Esophagus muscularis mucosa (tissue), 4 donors: ENCODE results near the gene PHF23. TPM values are rescaled to one million over a fixed set of nuclear protein-coding genes. Genes with fewer than 3 reads are reported as not detected.

ENCODE experiments used
- DNase-seq: peaks from one replicate; pipeline ENCODE4 v3.0.0-alpha.2; 2017; ENCODE audit errors: extremely low spot score
- H3K27ac ChIP-seq, 4 donors: fragments of 200-600 bp; sonication (generic); replicated peaks in 1 of 4; 1 replicate in 3 of 4; 2 replicates in 1 of 4; pipeline ENCODE4 v1.5.1; 2016 to 2019; ENCODE audit warnings: mild to moderate bottlenecking in 1 of 4
- H3K27me3 ChIP-seq, 4 donors: fragments of 200-600 bp; sonication (generic); one replicate each; pipeline versions ENCODE4 v1.5.1 to v1.6.0; 2016 to 2019
- H3K36me3 ChIP-seq, 4 donors: fragments of 200-600 bp; sonication (generic); one replicate each; pipeline ENCODE4 v1.5.1; 2016 to 2019
- H3K4me1 ChIP-seq, 4 donors: fragments of 200-600 bp; sonication (generic); one replicate each; pipeline ENCODE4 v1.5.1; 2016 to 2019
- H3K4me3 ChIP-seq, 4 donors: fragments of 200-600 bp; sonication (generic); 1 replicate in 2 of 4; 2 replicates in 2 of 4; pipeline ENCODE4 v1.5.1; 2016 to 2019; ENCODE audit warnings: mild to moderate bottlenecking in 4 of 4, moderate library complexity in 1 of 4
- H3K9me3 ChIP-seq, 4 donors: fragments of 200-600 bp; sonication (generic); 1 replicate in 3 of 4; 2 replicates in 1 of 4; pipeline ENCODE4 v1.5.1; 2016 to 2019
- CTCF ChIP-seq, 3 experiments: fragments of 200-600 bp in 2 of 3; fragments of 450-650 bp in 1 of 3; sonication (generic) in 2 of 3; IDR thresholded peaks; one replicate each; pipeline ENCODE4 v1.5.1; 2017 to 2019; ENCODE audit warnings: antibody characterized with exemption in 3 of 3, mild to moderate bottlenecking in 2 of 3, moderate library complexity in 1 of 3
- EP300 ChIP-seq: sonication (generic); formaldehyde crosslinking; IDR thresholded peaks from one replicate; pipeline ENCODE4 v1.6.1; 2017; ENCODE audit warnings: antibody characterized with exemption
- POLR2A ChIP-seq: fragments of 450-650 bp; IDR thresholded peaks from one replicate; pipeline ENCODE4 v1.6.1; 2017; ENCODE audit warnings: antibody characterized with exemption, moderate library complexity, mild to moderate bottlenecking, low read depth
- POLR2AphosphoS5 ChIP-seq, 2 donors: sonication (generic); formaldehyde crosslinking; IDR thresholded peaks; one replicate each; pipeline ENCODE4 v1.6.1; 2017; ENCODE audit warnings: antibody characterized with exemption in 2 of 2
- WGBS: methylation state at CpG from one replicate; pipeline ENCODE4 v1.1.5; 2018; 5-methylcytosine and 5-hydroxymethylcytosine counted together
- intact Hi-C: fragments of 100-400 bp; cut with DNase I; formaldehyde crosslinking; loops from one replicate; pipeline ENCODE4 v1.15.1; 2023
- total RNA-seq, 4 donors: library from RNA; depleted of rRNA; stranded (reverse); fragments of >200 nt; gene quantifications; one replicate each; pipeline versions ENCODE4 v1.1.0 to v1.2.1, GENCODE V29; 2016

PHF23 gene
- total RNA-seq, 4 donors from 2014 or later: 21.6 to 38.1 (median 24.8) TPM

DNA sequence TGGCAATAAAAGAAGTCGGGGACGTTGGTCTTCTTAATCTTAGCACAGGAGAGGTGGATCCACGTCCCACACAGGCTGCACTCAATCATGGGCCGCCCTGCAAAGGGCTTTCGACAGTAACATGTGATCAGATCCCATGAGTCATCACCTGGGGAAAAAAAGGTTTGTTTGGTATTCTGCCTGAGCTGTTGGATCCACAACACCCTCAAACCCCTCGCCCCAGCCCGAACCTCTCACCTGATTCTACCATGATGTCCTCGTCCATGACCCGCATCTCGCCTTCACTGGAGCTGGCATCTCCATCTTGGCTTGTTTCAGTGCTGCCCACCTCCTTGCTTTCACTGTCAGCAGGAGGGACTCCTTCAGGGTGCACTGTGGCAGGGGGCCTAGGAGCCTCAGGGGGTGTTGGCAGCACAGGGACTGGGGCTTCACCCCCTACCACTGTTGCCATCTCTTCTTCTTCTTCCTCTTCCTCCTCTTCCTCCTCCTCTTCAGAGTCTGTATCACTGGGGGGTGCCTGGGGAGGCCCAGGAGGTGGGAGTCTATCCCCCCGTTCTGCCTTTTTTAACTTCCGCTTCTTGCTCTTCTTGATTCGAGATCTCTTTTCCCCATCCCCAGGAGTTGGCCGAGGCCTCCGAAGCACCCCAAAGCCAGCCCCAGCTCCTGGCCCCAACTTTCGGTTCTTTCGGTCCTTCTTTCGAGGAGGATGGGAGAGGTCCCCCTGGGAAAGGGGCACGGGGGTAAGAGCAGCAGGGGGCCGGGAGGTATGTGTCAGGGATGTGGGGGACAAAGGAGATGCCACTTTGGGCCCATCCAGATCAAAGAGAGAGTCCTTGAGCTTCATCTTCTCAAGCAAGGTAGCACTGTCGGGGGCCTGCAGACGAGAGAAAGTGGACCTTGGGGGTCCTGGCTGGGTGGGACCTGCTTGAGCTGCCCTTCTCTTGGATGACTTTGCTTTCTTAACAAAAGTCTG, 3.3 kb downstream of the PHF23 start:
- no peak for DNase-seq
- Histone ChIP-seq H3K27me3 (no peaks in the 10 kb centered on the region), H3K27ac (peak overlapping the region in 3 of 4 donors; percentile 86 to 97 (median 97)), H3K9me3 (no peaks in the 10 kb centered on the region), H3K4me1 (peaks cover 36 to 76% (median 74%) of the 10 kb centered on the region in 4 donors), H3K36me3 (peaks cover 13 to 32% (median 29%) of the 10 kb centered on the region in 4 donors), H3K4me3 (no peak overlapping the region)
- TF ChIP-seq CTCF (IDR thresholded peaks at IDR 0.05) (no peak), POLR2AphosphoS5 (IDR thresholded peaks at IDR 0.05) (no peak), EP300 (no peak)
- WGBS: 80% methylated on average over 21 of the region's 22 CpGs
- intact Hi-C loops: no loop called here

- Histone ChIP-seq H3K27me3 (no peaks in the 10 kb centered on the region), H3K36me3 (peaks cover 14 to 37% (median 33%) of the 10 kb centered on the region in 4 donors), H3K27ac (peak within 1 kb of the TSS; percentile 86 to 97 (median 94)), H3K9me3 (no peaks in the 10 kb centered on the region), H3K4me1 (peaks cover 24 to 76% (median 64%) of the 10 kb centered on the region in 4 donors), H3K4me3 (peak within 1 kb of the TSS; percentile 74 to 97 (median 96))
- intact Hi-C loops: no loop called here
- no peak for TF ChIP-seq CTCF (IDR thresholded peaks at IDR 0.05)
- peak; percentile 91 to 97 for TF ChIP-seq POLR2AphosphoS5 (IDR thresholded peaks at IDR 0.05)
- no peak for TF ChIP-seq EP300
- peak; percentile 45 for TF ChIP-seq POLR2A
- 0% methylated on average over 21 of the region's 72 CpGs for WGBS
- DNase-seq: peak; percentile 99
Observed at GRCh38 chr17:7234083-7234951, 4.9 kb downstream of the PHF23 start, which contains the start of gene DVL2. Gene DVL2 (minus strand): TSS chr17:7234517. CDS start chr17:7234262, 255 bp downstream.

GRCh38 chr17:7233701-7234082, 5.6 kb downstream of the PHF23 start:
- intact Hi-C loops: no loop called here

More at GRCh38 chr17:7233701-7234082, 5.6 kb downstream of the PHF23 start:
- Histone ChIP-seq H3K4me3 (peak overlapping the region; percentile 74 to 97 (median 96)), H3K27ac (peak overlapping the region; percentile 86 to 97 (median 94)), H3K4me1 (peaks cover 24 to 77% (median 64%) of the 10 kb centered on the region in 4 donors), H3K27me3 (no peaks in the 10 kb centered on the region), H3K36me3 (peaks cover 19 to 43% (median 39%) of the 10 kb centered on the region in 4 donors), H3K9me3 (no peaks in the 10 kb centered on the region)
- no peak for TF ChIP-seq EP300
- no peak for TF ChIP-seq POLR2A
- no peak for TF ChIP-seq CTCF (IDR thresholded peaks at IDR 0.05)
- TF ChIP-seq POLR2AphosphoS5 (IDR thresholded peaks at IDR 0.05): no peak
- WGBS: 0% methylated on average over 7 of the region's 9 CpGs
- DNase-seq: no peak
